ENCODE results near the gene SFTPA1. TPM values are rescaled to one million over a fixed set of nuclear protein-coding genes. Genes with fewer than 3 reads are reported as not detected.
"Not testable (repeated sequence)": the region's sequence is repeated elsewhere in the genome, so short reads cannot be mapped to it uniquely, and the experiment has no call there.

The SFTPA1 gene
- total and polyA plus RNA-seq, 2 experiments from 2014 or later, result not detected

- H4K20me1 ChIP-seq (ENCODE audit: insufficient read depth, poor library complexity, severe bottlenecking), result no peaks in the 10 kb centered on the region
- no peaks in the 10 kb centered on the region for H3K27me3 ChIP-seq
- no peak overlapping the region for H3K4me2 ChIP-seq
- no peak for DNase-seq (ENCODE audit: low spot score)
- TF ChIP-seq CTCF (IDR thresholded peaks at IDR 0.05; ENCODE audit: poor library complexity) (no peak), EZH2phosphoT487 (IDR thresholded peaks at IDR 0.05; ENCODE audit: low read depth, severe bottlenecking, unreplicated experiment) (no peak), EZH2 (IDR thresholded peaks at IDR 0.05; ENCODE audit: borderline replicate concordance) (no peak)
- no peaks in the 10 kb centered on the region for H3K79me2 ChIP-seq
- H3K36me3 ChIP-seq (replicated peaks; ENCODE audit: insufficient read depth, low read depth), result no peaks in the 10 kb centered on the region
- H2AFZ ChIP-seq, result no peak overlapping the region
- 47% methylated on average over 2 of the region's 2 CpGs for WGBS (ENCODE audit: low lambda C conversion rate, missing lambda C conversion rate)
- H3K9me2 ChIP-seq (replicated peaks; ENCODE audit: insufficient read depth), result no peaks in the 10 kb centered on the region
- no peak overlapping the region for H3K4me3 ChIP-seq
- no peak overlapping the region for H3K27ac ChIP-seq
- H3K9me3 ChIP-seq (ENCODE audit: low read depth), result no peaks in the 10 kb centered on the region
- no peaks in the 10 kb centered on the region for H3K4me1 ChIP-seq (ENCODE audit: insufficient read depth)
These were observed 23.8 kb upstream of the SFTPA1 start for GRCh38 chr10:79586933-79587332.

DNA sequence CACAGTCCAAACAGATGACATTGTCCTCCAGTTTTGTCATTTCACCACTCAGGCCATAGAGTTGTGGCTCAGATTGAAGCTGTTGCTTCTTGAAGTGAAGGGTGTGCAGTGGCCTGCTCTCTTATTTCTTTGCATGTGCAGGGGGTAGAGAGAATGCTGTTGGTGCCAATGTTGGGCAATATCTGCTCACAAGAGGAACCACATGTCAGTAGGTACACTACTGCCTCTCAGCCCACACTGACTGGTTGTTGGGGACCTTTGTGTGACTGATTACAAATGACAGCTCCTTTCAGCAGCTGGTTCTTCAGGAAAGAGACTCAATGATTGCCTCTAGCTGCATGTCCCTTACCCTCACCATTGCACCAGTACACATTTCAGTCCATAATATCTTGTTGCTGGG lies 21.9 kb upstream of the SFTPA1 start:
- Histone ChIP-seq H3K4me3 (no peak overlapping the region), H2AFZ (no peak overlapping the region), H3K27ac (no peak overlapping the region), H3K9me3 (ENCODE audit: low read depth) (no peaks in the 10 kb centered on the region), H3K79me2 (no peaks in the 10 kb centered on the region), H3K4me1 (ENCODE audit: insufficient read depth) (no peaks in the 10 kb centered on the region), H3K4me2 (no peak overlapping the region), H3K27me3 (no peaks in the 10 kb centered on the region), H4K20me1 (ENCODE audit: insufficient read depth, poor library complexity, severe bottlenecking) (no peaks in the 10 kb centered on the region), H3K36me3 (replicated peaks; ENCODE audit: insufficient read depth, low read depth) (no peaks in the 10 kb centered on the region), H3K9me2 (replicated peaks; ENCODE audit: insufficient read depth) (no peaks in the 10 kb centered on the region)
- DNase-seq (ENCODE audit: low spot score), result no peak
- TF ChIP-seq EZH2phosphoT487 (IDR thresholded peaks at IDR 0.05; ENCODE audit: low read depth, severe bottlenecking, unreplicated experiment) (no peak), CTCF (IDR thresholded peaks at IDR 0.05; ENCODE audit: poor library complexity) (no peak), EZH2 (IDR thresholded peaks at IDR 0.05; ENCODE audit: borderline replicate concordance) (no peak)

- Histone ChIP-seq H3K27ac (no peak overlapping the region), H4K20me1 (ENCODE audit: insufficient read depth, poor library complexity, severe bottlenecking) (no peaks in the 10 kb centered on the region), H3K27me3 (no peaks in the 10 kb centered on the region), H3K9me3 (ENCODE audit: low read depth) (peaks cover 4% of the 10 kb centered on the region), H3K4me3 (no peak overlapping the region), H3K4me1 (ENCODE audit: insufficient read depth) (no peaks in the 10 kb centered on the region), H2AFZ (no peak overlapping the region), H3K9me2 (replicated peaks; ENCODE audit: insufficient read depth) (no peaks in the 10 kb centered on the region), H3K36me3 (replicated peaks; ENCODE audit: insufficient read depth, low read depth) (no peaks in the 10 kb centered on the region), H3K79me2 (no peaks in the 10 kb centered on the region), H3K4me2 (no peak overlapping the region)
- 89% methylated on average over 1 of the region's 1 CpG for WGBS (ENCODE audit: low lambda C conversion rate, missing lambda C conversion rate)
- TF ChIP-seq EZH2 (IDR thresholded peaks at IDR 0.05; ENCODE audit: borderline replicate concordance), result no peak
- no peak for TF ChIP-seq CTCF (IDR thresholded peaks at IDR 0.05; ENCODE audit: poor library complexity)
- no peak for TF ChIP-seq EZH2phosphoT487 (IDR thresholded peaks at IDR 0.05; ENCODE audit: low read depth, severe bottlenecking, unreplicated experiment)
- no peak for DNase-seq (ENCODE audit: low spot score)
These were observed 17.4 kb upstream of the SFTPA1 start for GRCh38 chr10:79593377-79593776.

GRCh38 chr10:79594565-79594964 lies 16.2 kb upstream of the SFTPA1 start:
- not testable (repeated sequence) for H3K27me3 ChIP-seq; H3K4me2 ChIP-seq; H3K9me2 ChIP-seq (replicated peaks; ENCODE audit: insufficient read depth); H3K79me2 ChIP-seq; H3K27ac ChIP-seq; H3K4me1 ChIP-seq (ENCODE audit: insufficient read depth); H3K9me3 ChIP-seq (ENCODE audit: low read depth); H2AFZ ChIP-seq; H4K20me1 ChIP-seq (ENCODE audit: insufficient read depth, poor library complexity, severe bottlenecking); H3K36me3 ChIP-seq (replicated peaks; ENCODE audit: insufficient read depth, low read depth); DNase-seq (ENCODE audit: low spot score); H3K4me3 ChIP-seq
- 84% methylated on average over 3 of the region's 3 CpGs for WGBS (ENCODE audit: low lambda C conversion rate, missing lambda C conversion rate)
